ENCODE measurements around the gene COL6A1. TPM values are rescaled to one million over a fixed set of nuclear protein-coding genes. Genes with fewer than 3 reads are reported as not detected.

The COL6A1 gene
- total RNA-seq, 1 experiment from 2014 or later = 193 TPM

DNA sequence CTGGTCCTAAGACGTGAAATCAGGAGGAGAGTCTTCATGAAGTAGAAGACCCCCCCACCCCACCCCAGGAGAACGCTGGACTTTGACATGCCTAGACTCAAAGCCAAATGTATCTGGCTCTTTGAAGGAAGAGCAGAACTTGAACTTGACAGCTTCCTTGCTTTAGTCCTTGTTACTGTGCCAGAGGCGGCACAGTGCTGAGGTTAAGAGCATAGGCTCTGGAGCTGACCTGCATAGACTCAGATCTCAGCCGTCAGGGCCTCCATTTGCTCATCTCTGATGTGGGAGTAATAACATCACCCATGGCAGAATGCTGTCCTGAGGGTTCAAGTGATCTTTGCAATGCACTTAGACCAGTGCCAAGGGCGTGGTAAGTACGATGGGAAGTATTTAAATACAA is 39.0 kb downstream of the COL6A1 start:
- H3K27ac ChIP-seq (ENCODE audit: insufficient read length, low read depth, low read length) = no peak overlapping the region
- no peak overlapping the region for H3K56ac ChIP-seq (ENCODE audit: insufficient read length, low read depth, low read length)
- Mint-ChIP-seq H3K4me3 (no peak overlapping the region), H3K27ac (no peak overlapping the region), H3K27me3 (ENCODE audit: low read depth) (peaks cover 15% of the 10 kb centered on the region), H3K4me1 (peaks cover 7% of the 10 kb centered on the region in 2 experiments), H3K9me3 (no peaks in the 10 kb centered on the region; a peak in 2 of 5 replicates), H3K36me3 (ENCODE audit: insufficient read depth in 1 of 3, low read depth in 3 of 3) (peaks cover 0 to 2% (median 0%) of the 10 kb centered on the region in 3 experiments; a peak in 1 of 7 replicates)
- no peak overlapping the region for H2BK12ac ChIP-seq (ENCODE audit: insufficient read length, low read depth, low read length)
- H3K4ac ChIP-seq (ENCODE audit: low read depth, low read length) = no peak overlapping the region
- H4K5ac ChIP-seq (ENCODE audit: insufficient read length, low read depth, low read length) = no peak overlapping the region
- no peak overlapping the region for H4K8ac ChIP-seq (replicated peaks; ENCODE audit: insufficient read length, low read depth, low read length)
- H2AK5ac ChIP-seq (ENCODE audit: insufficient read length, low read length) = no peak overlapping the region
- H3K23me2 ChIP-seq (ENCODE audit: insufficient read length, low read depth, low read length, poor library complexity, severe bottlenecking) = no peaks in the 10 kb centered on the region
- H2BK120ac ChIP-seq (ENCODE audit: low read depth, low read length, poor library complexity, severe bottlenecking) = no peak overlapping the region
- DNase-seq = no peak
- H3K4me1 ChIP-seq (ENCODE audit: insufficient read depth, low read length) = no peaks in the 10 kb centered on the region
- H2AFZ ChIP-seq (ENCODE audit: low read length) = no peak overlapping the region
- 0 out of 2 replicates have a peak, but pooled peaks cover 1% of the 10 kb centered on the region for H3K79me2 ChIP-seq (ENCODE audit: insufficient read depth, low read length)
- no peak overlapping the region for H2BK5ac ChIP-seq (ENCODE audit: insufficient read length, low read length)
- no peak overlapping the region for H3K14ac ChIP-seq (ENCODE audit: insufficient read depth, low read length)
- H3K27me3 ChIP-seq (ENCODE audit: insufficient read depth, low read length) = no peaks in the 10 kb centered on the region
- no peaks in the 10 kb centered on the region for H3K79me1 ChIP-seq (ENCODE audit: insufficient read depth, low read depth, low read length, poor library complexity, severe bottlenecking)
- H3K9me3 ChIP-seq (ENCODE audit: control insufficient read depth, low read depth, low read length) = no peaks in the 10 kb centered on the region
- H3K9ac ChIP-seq (ENCODE audit: extremely low read depth, insufficient read length, low read length) = no peak overlapping the region
- WGBS (ENCODE audit: extremely low coverage, insufficient read length, low lambda C conversion rate) = no CpG with 5 or more reads among the region's 6 CpGs
- H3K23ac ChIP-seq (ENCODE audit: insufficient read length, low read depth, low read length) = no peak overlapping the region
- H2BK20ac ChIP-seq (ENCODE audit: low read depth, low read length, poor library complexity, severe bottlenecking) = no peak overlapping the region
- H2BK15ac ChIP-seq (ENCODE audit: low read depth, low read length) = no peak overlapping the region
- no peak overlapping the region for H4K91ac ChIP-seq (ENCODE audit: insufficient read length, low read depth, low read length)
- H4K20me1 ChIP-seq (ENCODE audit: control insufficient read depth, insufficient read depth, insufficient read length) = no peaks in the 10 kb centered on the region
- no peak overlapping the region for H3K4me2 ChIP-seq (ENCODE audit: insufficient read depth, insufficient read length, low read length)
- TF ChIP-seq, protein P1, sequence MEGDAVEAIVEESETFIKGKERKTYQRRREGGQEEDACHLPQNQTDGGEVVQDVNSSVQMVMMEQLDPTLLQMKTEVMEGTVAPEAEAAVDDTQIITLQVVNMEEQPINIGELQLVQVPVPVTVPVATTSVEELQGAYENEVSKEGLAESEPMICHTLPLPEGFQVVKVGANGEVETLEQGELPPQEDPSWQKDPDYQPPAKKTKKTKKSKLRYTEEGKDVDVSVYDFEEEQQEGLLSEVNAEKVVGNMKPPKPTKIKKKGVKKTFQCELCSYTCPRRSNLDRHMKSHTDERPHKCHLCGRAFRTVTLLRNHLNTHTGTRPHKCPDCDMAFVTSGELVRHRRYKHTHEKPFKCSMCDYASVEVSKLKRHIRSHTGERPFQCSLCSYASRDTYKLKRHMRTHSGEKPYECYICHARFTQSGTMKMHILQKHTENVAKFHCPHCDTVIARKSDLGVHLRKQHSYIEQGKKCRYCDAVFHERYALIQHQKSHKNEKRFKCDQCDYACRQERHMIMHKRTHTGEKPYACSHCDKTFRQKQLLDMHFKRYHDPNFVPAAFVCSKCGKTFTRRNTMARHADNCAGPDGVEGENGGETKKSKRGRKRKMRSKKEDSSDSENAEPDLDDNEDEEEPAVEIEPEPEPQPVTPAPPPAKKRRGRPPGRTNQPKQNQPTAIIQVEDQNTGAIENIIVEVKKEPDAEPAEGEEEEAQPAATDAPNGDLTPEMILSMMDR (conservative IDR thresholded peaks at IDR 0.05) = no peak
- H3T11ph ChIP-seq (ENCODE audit: low read length) = no peak overlapping the region
- H3K18ac ChIP-seq (ENCODE audit: insufficient read length, low read depth, low read length) = no peak overlapping the region
